H1 (cell line): ENCODE results near the gene CDC14C.

Experiments
- BACH1 ChIP-seq: IDR thresholded peaks from 2 replicates; pipeline ENCODE4 v1.6.1; 2012; ENCODE audit warnings: low read length, improper control_type of control experiment
- EGR1 ChIP-seq: IDR thresholded peaks from 2 replicates; pipeline ENCODE4 v1.6.1; 2011; ENCODE audit warnings: low read depth, low read length, borderline replicate concordance
- EP300 ChIP-seq, 2 experiments: IDR thresholded peaks; 1 replicate in 1 of 2; 2 replicates in 1 of 2; pipeline ENCODE4 v1.6.1; 2011 to 2012; ENCODE audit warnings: low read depth in 2 of 2, low read length in 2 of 2, mild to moderate bottlenecking in 2 of 2, borderline replicate concordance in 1 of 2, inconsistent platforms in 1 of 2, moderate library complexity in 1 of 2
- FOSL1 ChIP-seq: IDR thresholded peaks from 2 replicates; pipeline ENCODE4 v1.6.1; 2011; ENCODE audit warnings: mild to moderate bottlenecking, low read depth, low read length, moderate library complexity; ENCODE audit not compliant: insufficient read depth
- JUND ChIP-seq: IDR thresholded peaks from 2 replicates; pipeline ENCODE4 v1.6.1; 2011; ENCODE audit warnings: mild to moderate bottlenecking, improper control_type of control experiment, low read length
- POLR2A ChIP-seq, 2 experiments: IDR thresholded peaks; 1 replicate in 1 of 2; 2 replicates in 1 of 2; pipeline ENCODE4 v1.6.1; 2011; ENCODE audit warnings: low read depth in 2 of 2, low read length in 2 of 2, mild to moderate bottlenecking in 2 of 2; ENCODE audit errors: control extremely low read depth in 1 of 2
- RAD21 ChIP-seq, 2 experiments: IDR thresholded peaks in 1 of 2; conservative IDR thresholded peaks in 1 of 2; 2 replicates each; pipeline ENCODE4 v1.6.1; 2011; ENCODE audit warnings: low read depth in 2 of 2, low read length in 2 of 2, improper control_type of control experiment in 1 of 2, inconsistent platforms in 1 of 2, mild to moderate bottlenecking in 1 of 2, moderate library complexity in 1 of 2
- RNF2 ChIP-seq: fragments of 200-900, 300-1000 bp; sonication (generic); IDR thresholded peaks from 2 replicates; pipeline ENCODE4 v1.7.1; 2016; ENCODE audit warnings: borderline replicate concordance, low read depth, mild to moderate bottlenecking, antibody characterized with exemption, low read length; ENCODE audit not compliant: poor library complexity, severe bottlenecking; ENCODE audit errors: missing control alignments
- TAF7 ChIP-seq: optimal IDR thresholded peaks from 2 replicates; pipeline ENCODE3; 2011; ENCODE audit warnings: low read depth, mild to moderate bottlenecking, inconsistent platforms, low read length, moderate library complexity, borderline replicate concordance
- YY1 ChIP-seq: IDR thresholded peaks from 2 replicates; pipeline ENCODE4 v1.6.1; 2011; ENCODE audit warnings: low read depth, mild to moderate bottlenecking, low read length
- ZNF274 ChIP-seq: IDR thresholded peaks from 2 replicates; pipeline ENCODE4 v1.7.0; 2012; ENCODE audit warnings: low read length, borderline replicate concordance; ENCODE audit errors: extremely low read depth
- TF ChIP-seq, protein P1 (sequence below), 3 experiments: IDR thresholded peaks; 1 replicate in 2 of 3; 2 replicates in 1 of 3; pipeline versions ENCODE4 v1.5.1 to v1.6.1; 2011; ENCODE audit warnings: low read length in 3 of 3, mild to moderate bottlenecking in 3 of 3, inconsistent platforms in 2 of 3, low read depth in 1 of 3, moderate library complexity in 1 of 3; ENCODE audit not compliant: insufficient read depth in 1 of 3; ENCODE audit errors: control extremely low read depth in 1 of 3
- TF ChIP-seq, protein P2 (sequence below): IDR thresholded peaks from 2 replicates; pipeline ENCODE4 v1.6.1; 2012; ENCODE audit warnings: inconsistent platforms

DNA sequence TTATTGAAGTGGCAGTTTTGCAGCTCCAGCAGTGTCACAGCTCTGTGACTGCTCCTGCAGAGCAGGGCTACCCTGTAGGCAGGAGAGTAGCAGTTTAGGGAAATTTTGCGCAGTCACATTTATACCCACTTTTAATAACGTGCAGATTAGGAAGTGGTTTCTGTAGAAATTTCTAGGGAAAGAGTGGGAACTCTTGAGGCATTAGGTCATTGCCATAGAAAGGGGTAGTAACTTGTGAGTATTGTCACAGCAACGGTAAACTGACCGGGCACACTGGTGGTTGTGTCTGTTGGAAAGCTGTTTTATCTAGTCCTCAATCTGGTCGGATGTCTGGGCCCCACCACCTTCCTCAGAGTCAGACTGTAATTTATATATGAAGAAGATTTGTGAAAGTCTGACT, 51.9 kb downstream of the CDC14C start:
- TF ChIP-seq, protein P1, sequence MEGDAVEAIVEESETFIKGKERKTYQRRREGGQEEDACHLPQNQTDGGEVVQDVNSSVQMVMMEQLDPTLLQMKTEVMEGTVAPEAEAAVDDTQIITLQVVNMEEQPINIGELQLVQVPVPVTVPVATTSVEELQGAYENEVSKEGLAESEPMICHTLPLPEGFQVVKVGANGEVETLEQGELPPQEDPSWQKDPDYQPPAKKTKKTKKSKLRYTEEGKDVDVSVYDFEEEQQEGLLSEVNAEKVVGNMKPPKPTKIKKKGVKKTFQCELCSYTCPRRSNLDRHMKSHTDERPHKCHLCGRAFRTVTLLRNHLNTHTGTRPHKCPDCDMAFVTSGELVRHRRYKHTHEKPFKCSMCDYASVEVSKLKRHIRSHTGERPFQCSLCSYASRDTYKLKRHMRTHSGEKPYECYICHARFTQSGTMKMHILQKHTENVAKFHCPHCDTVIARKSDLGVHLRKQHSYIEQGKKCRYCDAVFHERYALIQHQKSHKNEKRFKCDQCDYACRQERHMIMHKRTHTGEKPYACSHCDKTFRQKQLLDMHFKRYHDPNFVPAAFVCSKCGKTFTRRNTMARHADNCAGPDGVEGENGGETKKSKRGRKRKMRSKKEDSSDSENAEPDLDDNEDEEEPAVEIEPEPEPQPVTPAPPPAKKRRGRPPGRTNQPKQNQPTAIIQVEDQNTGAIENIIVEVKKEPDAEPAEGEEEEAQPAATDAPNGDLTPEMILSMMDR (IDR thresholded peaks at IDR 0.05; ENCODE audit: control extremely low read depth in 1 of 3, insufficient read depth in 1 of 3, low read depth in 1 of 3, low read length in 3 of 3) = no peak
- TF ChIP-seq POLR2A (IDR thresholded peaks at IDR 0.05; ENCODE audit: control extremely low read depth in 1 of 2, low read depth in 2 of 2, low read length in 2 of 2) = no peak
- no peak for TF ChIP-seq ZNF274
- TF ChIP-seq RNF2 = no peak
- no peak for TF ChIP-seq EP300 (IDR thresholded peaks at IDR 0.05; ENCODE audit: borderline replicate concordance in 1 of 2, low read depth in 2 of 2, low read length in 2 of 2)
- no peak for TF ChIP-seq EGR1
- no peak for TF ChIP-seq YY1
- no peak for TF ChIP-seq BACH1
- no peak for TF ChIP-seq JUND
- TF ChIP-seq, protein P2, sequence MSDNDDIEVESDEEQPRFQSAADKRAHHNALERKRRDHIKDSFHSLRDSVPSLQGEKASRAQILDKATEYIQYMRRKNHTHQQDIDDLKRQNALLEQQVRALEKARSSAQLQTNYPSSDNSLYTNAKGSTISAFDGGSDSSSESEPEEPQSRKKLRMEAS = no peak
- no peak for TF ChIP-seq RAD21 (IDR thresholded peaks at IDR 0.05 in 1 of 2, conservative IDR thresholded peaks at IDR 0.05 in 1 of 2; ENCODE audit: low read depth in 2 of 2, low read length in 2 of 2)
- no peak for TF ChIP-seq FOSL1
- TF ChIP-seq TAF7 = no peak
